GM18520 (cell line): ENCODE data around the gene MCAM.

Source experiments
- ATAC-seq: cut with Tn5 transposase; IDR thresholded peaks from one replicate; pipeline ENCODE4 v1.9.1; 2021; ENCODE audit not compliant: unreplicated experiment

The MCAM gene

GRCh38 chr11:119332111-119332765, 15.3 kb upstream of the MCAM start:
- no peak for ATAC-seq

GRCh38 chr11:119330237-119330636, 13.3 kb upstream of the MCAM start:
- no peak for ATAC-seq

- no peak for ATAC-seq
These were observed 12.4 kb upstream of the MCAM start for GRCh38 chr11:119329320-119329719.

GRCh38 chr11:119324189-119324588, 7.3 kb upstream of the MCAM start:
- ATAC-seq: no peak

- ATAC-seq: no peak
These were observed 6.7 kb upstream of the MCAM start for GRCh38 chr11:119323532-119324033.

GRCh38 chr11:119322921-119323531, 6.1 kb upstream of the MCAM start:
- no peak for ATAC-seq

GRCh38 chr11:119322360-119322739, 5.4 kb upstream of the MCAM start:
- ATAC-seq: no peak

- no peak for ATAC-seq
These were observed 4.0 kb upstream of the MCAM start for GRCh38 chr11:119320776-119321524.

- no peak for ATAC-seq
These were observed 3.4 kb upstream of the MCAM start for GRCh38 chr11:119320240-119320775.

GRCh38 chr11:119319700-119320239, 2.8 kb upstream of the MCAM start:
- no peak for ATAC-seq

GRCh38 chr11:119319136-119319699, 2.3 kb upstream of the MCAM start:
- no peak for ATAC-seq

GRCh38 chr11:119318240-119319135, 1.6 kb upstream of the MCAM start:
- no peak for ATAC-seq

- no peak for ATAC-seq
These were observed 786 bp upstream of the MCAM start for GRCh38 chr11:119317592-119318239.

- ATAC-seq: no peak
These were observed 758 bp downstream of the MCAM start for GRCh38 chr11:119316016-119316728.

GRCh38 chr11:119315131-119316015, 1.6 kb downstream of the MCAM start:
- ATAC-seq: no peak

GRCh38 chr11:119314726-119315125, 2.2 kb downstream of the MCAM start:
- ATAC-seq: no peak

GRCh38 chr11:119310682-119311052, 6.3 kb downstream of the MCAM start:
- no peak for ATAC-seq
